Mesodermal cell (in vitro differentiated cells): ENCODE results near the gene SLC48A1.

Source experiments
- H3K27ac ChIP-seq: 2 replicates; pipeline ENCODE4 v1.7.0; 2013; ENCODE audit warnings: mild to moderate bottlenecking, low read depth, low read length, moderate library complexity; ENCODE audit not compliant: severe bottlenecking
- H3K36me3 ChIP-seq: 2 replicates; pipeline ENCODE4 v1.7.1; 2013; ENCODE audit warnings: mild to moderate bottlenecking, low read length, moderate library complexity; ENCODE audit not compliant: control insufficient read depth, insufficient read depth
- H3K4me1 ChIP-seq: one replicate; pipeline ENCODE4 v1.7.1; 2013; ENCODE audit warnings: mild to moderate bottlenecking, low read length; ENCODE audit not compliant: insufficient read depth, control insufficient read depth, poor library complexity, severe bottlenecking
- H3K4me3 ChIP-seq: 2 replicates; pipeline ENCODE4 v1.7.0; 2013; ENCODE audit warnings: low read length, control low read depth, mild to moderate bottlenecking; ENCODE audit not compliant: insufficient read depth, poor library complexity, severe bottlenecking; ENCODE audit errors: extremely low read depth
- H3K9me3 ChIP-seq: 2 replicates; pipeline ENCODE4 v1.7.1; 2013; ENCODE audit warnings: mild to moderate bottlenecking, low read length, moderate library complexity; ENCODE audit not compliant: control insufficient read depth
- WGBS, 2 experiments: methylation state at CpG; one replicate each; pipeline ENCODE4 v1.1.5; 2013; ENCODE audit warnings: missing lambda C conversion rate in 2 of 2; ENCODE audit not compliant: insufficient coverage in 2 of 2; 5-methylcytosine and 5-hydroxymethylcytosine counted together

SLC48A1 gene

GRCh38 chr12:47795814-47796411, 22.9 kb downstream of the SLC48A1 start:
- H3K4me3 ChIP-seq = no peak overlapping the region
- peaks cover 4% of the 10 kb centered on the region for H3K4me1 ChIP-seq
- WGBS, 2 experiments = 96 to 99% methylated on average over 18 to 19 of the region's 22 CpGs
- no peak overlapping the region for H3K27ac ChIP-seq
- H3K9me3 ChIP-seq = no peaks in the 10 kb centered on the region
- peaks cover 92% of the 10 kb centered on the region for H3K36me3 ChIP-seq

- Histone ChIP-seq H3K36me3 (peaks cover 90% of the 10 kb centered on the region), H3K9me3 (no peaks in the 10 kb centered on the region), H3K4me1 (peaks cover 10% of the 10 kb centered on the region), H3K27ac (no peak overlapping the region), H3K4me3 (no peak overlapping the region)
- 93 to 99% methylated on average over 9 to 10 of the region's 10 CpGs for WGBS, 2 experiments
These were observed 24.4 kb downstream of the SLC48A1 start for GRCh38 chr12:47797441-47797840.

GRCh38 chr12:47798382-47798948, 25.4 kb downstream of the SLC48A1 start:
- Histone ChIP-seq H3K4me3 (no peak overlapping the region), H3K4me1 (peaks cover 19% of the 10 kb centered on the region), H3K27ac (no peak overlapping the region), H3K36me3 (peaks cover 90% of the 10 kb centered on the region), H3K9me3 (no peaks in the 10 kb centered on the region)
- 85 to 98% methylated on average over 12 to 13 of the region's 17 CpGs for WGBS, 2 experiments

GRCh38 chr12:47799357-47799955, 26.4 kb downstream of the SLC48A1 start:
- Histone ChIP-seq H3K9me3 (no peaks in the 10 kb centered on the region), H3K4me3 (no peak overlapping the region), H3K36me3 (peaks cover 90% of the 10 kb centered on the region), H3K27ac (peak overlapping the region; percentile 29), H3K4me1 (peaks cover 25% of the 10 kb centered on the region)
- 91 to 96% methylated on average over 6 of the region's 7 CpGs for whole genome bisulfite sequencing, 2 experiments

- peaks cover 90% of the 10 kb centered on the region for H3K36me3 ChIP-seq
These were observed 27.5 kb downstream of the SLC48A1 start for GRCh38 chr12:47800582-47800981.

GRCh38 chr12:47801170-47801903, 28.3 kb downstream of the SLC48A1 start:
- Histone ChIP-seq H3K36me3 (peaks cover 91% of the 10 kb centered on the region), H3K27ac (no peak overlapping the region), H3K9me3 (no peaks in the 10 kb centered on the region), H3K4me1 (peaks cover 38% of the 10 kb centered on the region), H3K4me3 (no peak overlapping the region)
- WGBS, 2 experiments = 91 to 95% methylated on average over 5 to 7 of the region's 7 CpGs

More at GRCh38 chr12:47800582-47800981, 27.5 kb downstream of the SLC48A1 start:
- Histone ChIP-seq H3K9me3 (no peaks in the 10 kb centered on the region), H3K27ac (no peak overlapping the region), H3K4me3 (no peak overlapping the region), H3K4me1 (peaks cover 31% of the 10 kb centered on the region)
- 86 to 98% methylated on average over 6 to 7 of the region's 7 CpGs for WGBS, 2 experiments

GRCh38 chr12:47801904-47802246, 28.8 kb downstream of the SLC48A1 start:
- H3K9me3 ChIP-seq = no peaks in the 10 kb centered on the region
- H3K36me3 ChIP-seq = peaks cover 89% of the 10 kb centered on the region
- H3K4me3 ChIP-seq = no peak overlapping the region
- 85 to 89% methylated on average over 5 to 8 of the region's 9 CpGs for WGBS, 2 experiments
- peaks cover 44% of the 10 kb centered on the region for H3K4me1 ChIP-seq
- peak overlapping the region; percentile 29 for H3K27ac ChIP-seq

GRCh38 chr12:47802312-47802711, 29.3 kb downstream of the SLC48A1 start:
- Histone ChIP-seq H3K36me3 (peaks cover 86% of the 10 kb centered on the region), H3K27ac (peak overlapping the region; percentile 29), H3K9me3 (no peaks in the 10 kb centered on the region), H3K4me1 (peaks cover 48% of the 10 kb centered on the region), H3K4me3 (no peak overlapping the region)
- WGBS, 2 experiments = 73 to 79% methylated on average over 3 to 5 of the region's 5 CpGs

GRCh38 chr12:47803191-47803875, 30.3 kb downstream of the SLC48A1 start:
- Histone ChIP-seq H3K27ac (no peak overlapping the region), H3K36me3 (peaks cover 76% of the 10 kb centered on the region)
- WGBS, 2 experiments = 85 to 91% methylated on average over 8 to 12 of the region's 12 CpGs

GRCh38 chr12:47804171-47804570, 31.1 kb downstream of the SLC48A1 start:
- H3K27ac ChIP-seq = no peak overlapping the region
- no peak overlapping the region for H3K4me3 ChIP-seq
- peaks cover 67% of the 10 kb centered on the region for H3K4me1 ChIP-seq
- H3K9me3 ChIP-seq = no peaks in the 10 kb centered on the region
- H3K36me3 ChIP-seq = peaks cover 68% of the 10 kb centered on the region
- 96 to 100% methylated on average over 8 of the region's 8 CpGs for WGBS, 2 experiments

More at GRCh38 chr12:47803191-47803875, 30.3 kb downstream of the SLC48A1 start:
- Histone ChIP-seq H3K4me1 (peaks cover 58% of the 10 kb centered on the region), H3K4me3 (no peak overlapping the region), H3K9me3 (no peaks in the 10 kb centered on the region)
